KOPT-K1 (cell line): ENCODE data around the gene PLCB2.

ENCODE experiments used
- H3K27ac ChIP-seq: fragments of 200-600 bp; sonication (generic); 2 replicates; pipeline ENCODE4 v1.5.1; 2016; ENCODE audit warnings: antibody characterized with exemption, mild to moderate bottlenecking, low read depth, low read length; ENCODE audit not compliant: poor library complexity, severe bottlenecking
- H3K36me3 ChIP-seq: fragments of 200-600 bp; sonication (generic); 2 replicates; pipeline ENCODE4 v1.5.1; 2017; ENCODE audit warnings: antibody characterized with exemption, mild to moderate bottlenecking, low read length, moderate library complexity; ENCODE audit not compliant: insufficient read depth
- H3K9me3 ChIP-seq: fragments of 200-600 bp; sonication (generic); 2 replicates; pipeline ENCODE4 v1.5.1; 2017; ENCODE audit warnings: antibody characterized with exemption, low read length, mild to moderate bottlenecking; ENCODE audit not compliant: insufficient read depth, poor library complexity, severe bottlenecking

The PLCB2 gene

DNA sequence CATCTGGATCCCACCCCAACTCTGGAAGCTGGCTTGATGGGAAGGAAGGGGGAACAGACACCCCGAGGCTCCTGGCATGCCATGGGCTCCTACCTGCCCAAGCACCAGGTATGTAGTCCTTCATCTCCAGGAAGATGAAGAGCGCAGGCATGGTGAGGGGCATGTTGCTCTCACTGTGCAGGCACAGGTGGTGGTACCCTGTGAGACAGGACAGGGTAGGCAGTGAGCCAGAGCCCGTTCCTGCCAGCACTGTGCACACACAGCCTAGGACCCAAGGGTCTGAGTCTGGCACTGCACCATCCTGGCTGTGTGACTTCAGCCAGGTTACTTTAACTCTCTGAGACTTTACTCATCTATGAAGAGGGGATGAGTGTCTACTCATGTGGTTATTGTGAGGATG is 15.5 kb downstream of the PLCB2 start:
- Histone ChIP-seq H3K27ac (no peak overlapping the region), H3K9me3 (no peaks in the 10 kb centered on the region), H3K36me3 (no peaks in the 10 kb centered on the region; the same call in 1 of the 2 replicates)

DNA sequence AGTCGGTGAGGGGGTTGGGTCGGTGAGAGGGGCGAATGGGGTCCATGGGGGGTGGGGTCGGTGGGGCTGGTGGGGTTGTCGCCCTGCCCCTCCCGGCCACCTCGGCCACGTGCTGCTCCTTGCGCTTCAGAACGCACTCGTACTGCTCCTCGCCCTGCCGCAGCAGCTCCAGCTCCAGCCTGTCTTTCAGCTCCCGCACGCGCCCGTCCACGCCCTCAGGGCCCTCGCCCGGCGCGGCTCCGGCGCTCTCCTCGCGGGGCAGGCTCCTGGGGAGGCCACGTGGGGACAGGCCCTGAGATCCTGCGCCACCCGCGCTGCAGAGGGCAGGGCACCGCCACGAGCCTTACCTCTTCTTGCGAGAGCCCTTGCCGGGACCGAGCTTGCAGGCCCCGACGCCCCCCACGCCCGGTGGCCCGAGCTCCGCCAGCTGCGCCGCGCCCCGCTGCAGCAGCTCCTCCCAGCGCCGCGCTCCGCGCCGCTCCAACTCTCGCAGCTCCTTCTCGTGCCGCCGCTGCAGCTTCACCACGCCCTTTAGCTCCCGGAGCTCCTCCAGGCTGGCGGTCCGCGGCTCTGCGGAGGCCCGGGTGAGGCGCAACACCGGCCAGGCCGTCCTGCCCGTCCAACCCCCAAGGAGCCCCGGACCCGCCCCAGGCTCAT is 16.7 kb downstream of the PLCB2 start:
- Histone ChIP-seq H3K27ac (no peak overlapping the region), H3K9me3 (no peaks in the 10 kb centered on the region), H3K36me3 (no peaks in the 10 kb centered on the region; the same call in 1 of the 2 replicates)

DNA sequence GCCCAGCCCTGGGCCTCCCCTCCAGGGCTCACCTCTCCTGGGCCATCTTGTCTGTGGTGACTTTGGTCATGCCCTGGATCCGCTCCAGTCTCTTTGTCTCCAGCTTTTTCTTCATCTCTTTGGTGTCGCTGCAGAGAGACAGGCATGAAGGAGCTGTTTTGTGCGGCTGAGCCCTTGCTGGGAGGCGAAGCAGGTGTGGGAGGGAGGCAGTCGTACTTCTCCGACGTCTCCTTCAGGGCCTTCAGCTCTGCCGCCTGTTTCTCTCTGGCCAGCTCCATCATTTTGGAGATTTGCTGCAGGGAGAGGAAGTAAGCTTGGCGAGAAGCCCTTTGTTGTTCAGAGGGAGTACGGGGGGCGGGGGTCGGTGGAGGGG is 17.2 kb downstream of the PLCB2 start:
- no peaks in the 10 kb centered on the region for H3K9me3 ChIP-seq
- H3K36me3 ChIP-seq = no peaks in the 10 kb centered on the region; the same call in 1 of the 2 replicates
- no peak overlapping the region for H3K27ac ChIP-seq

DNA sequence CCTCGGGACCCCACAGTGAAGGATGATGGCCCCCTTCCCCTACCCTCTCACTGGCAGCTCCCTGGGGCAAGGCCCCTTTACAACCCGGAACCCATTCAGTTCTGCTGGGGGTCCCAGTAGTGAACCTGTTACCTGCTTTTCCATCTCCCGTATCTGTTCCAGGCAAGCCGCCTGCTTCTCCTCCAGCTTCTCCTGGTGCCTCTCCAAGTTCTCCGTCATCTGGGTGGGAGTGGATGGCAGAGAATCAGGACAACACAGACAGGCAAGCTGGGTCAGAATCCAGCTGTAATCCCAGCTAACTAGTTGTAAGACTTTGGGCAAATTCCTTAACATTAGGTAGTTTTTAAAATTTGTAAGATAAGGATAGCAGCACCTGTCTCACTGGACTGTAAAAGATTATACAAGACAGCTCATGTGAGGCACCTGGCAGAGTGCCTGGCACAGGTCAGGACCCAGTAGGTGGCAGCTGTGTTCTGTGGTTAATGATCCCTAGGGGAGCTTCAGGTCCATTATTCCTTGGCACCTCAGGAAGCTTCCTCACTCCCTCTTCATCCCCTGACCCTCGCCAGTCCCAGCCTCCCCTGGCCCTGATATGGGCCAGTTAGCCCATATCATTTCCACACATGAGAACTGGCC is 18.5 kb downstream of the PLCB2 start:
- no peak overlapping the region for H3K27ac ChIP-seq
- H3K9me3 ChIP-seq = no peaks in the 10 kb centered on the region
- H3K36me3 ChIP-seq = no peaks in the 10 kb centered on the region; the same call in 1 of the 2 replicates

DNA sequence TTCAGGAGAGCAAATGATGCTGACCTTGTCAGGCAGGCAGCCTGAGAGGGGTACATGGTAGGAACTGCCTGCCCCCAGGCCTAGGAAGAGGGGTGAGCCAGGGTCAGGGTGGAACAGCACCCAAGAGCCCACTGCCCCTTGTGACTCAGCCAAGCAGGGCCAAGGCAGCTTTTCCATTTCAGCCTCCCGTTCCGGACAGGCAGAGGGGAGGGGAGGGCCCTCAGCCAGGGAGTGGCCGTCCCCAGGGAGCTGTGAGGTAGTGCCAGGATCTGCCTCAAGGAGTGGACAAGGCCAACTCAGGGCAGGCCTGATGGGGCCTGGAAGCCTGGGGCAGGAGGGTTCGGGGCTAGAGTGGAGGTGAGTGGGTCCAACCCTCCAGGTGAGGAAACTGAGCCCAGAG is 19.8 kb downstream of the PLCB2 start:
- Histone ChIP-seq H3K36me3 (no peaks in the 10 kb centered on the region; the same call in 1 of the 2 replicates), H3K27ac (no peak overlapping the region), H3K9me3 (no peaks in the 10 kb centered on the region)

DNA sequence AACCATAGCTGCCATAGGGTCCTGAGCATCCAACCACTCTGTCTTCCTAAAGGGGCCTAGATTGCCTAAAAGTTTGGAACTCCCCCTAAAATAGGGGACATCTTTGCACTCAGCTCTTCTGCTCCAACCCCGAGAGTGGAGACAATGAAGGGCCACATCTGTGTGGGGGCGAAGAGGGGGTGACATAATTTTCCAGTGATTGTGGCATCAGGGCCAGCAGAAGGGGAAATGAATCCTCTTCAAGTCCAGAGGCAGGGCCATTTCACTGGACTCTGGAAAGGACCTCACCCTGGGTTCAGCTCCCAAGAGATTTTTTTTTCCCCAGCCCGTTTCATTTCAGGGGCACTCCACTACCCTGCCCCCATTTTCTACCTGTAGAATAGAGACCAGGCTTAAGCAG is 20.2 kb downstream of the PLCB2 start:
- Histone ChIP-seq H3K36me3 (no peaks in the 10 kb centered on the region; the same call in 1 of the 2 replicates), H3K27ac (no peak overlapping the region), H3K9me3 (no peaks in the 10 kb centered on the region)

DNA sequence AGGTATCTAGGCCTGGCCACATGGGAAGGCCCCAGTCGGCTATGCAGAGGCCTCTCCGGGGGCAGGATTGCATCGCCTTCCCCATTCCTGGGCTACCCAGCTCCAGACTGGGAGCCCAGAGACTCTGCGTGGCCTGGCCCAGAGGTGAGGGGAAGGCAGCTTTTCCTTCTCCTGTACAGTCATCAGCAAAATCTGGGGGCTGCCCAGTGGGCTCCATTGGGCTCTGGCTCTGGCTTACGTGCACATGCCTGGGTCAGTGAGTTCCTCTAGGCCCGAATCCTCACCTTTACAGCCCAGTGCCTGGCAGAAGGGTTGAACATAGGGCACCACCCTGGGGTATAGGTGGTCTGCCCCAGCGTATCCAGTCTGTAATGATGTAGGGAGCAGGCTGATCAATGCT is 20.9 kb downstream of the PLCB2 start:
- Histone ChIP-seq H3K9me3 (no peaks in the 10 kb centered on the region), H3K36me3 (no peaks in the 10 kb centered on the region; the same call in 1 of the 2 replicates), H3K27ac (no peak overlapping the region)

DNA sequence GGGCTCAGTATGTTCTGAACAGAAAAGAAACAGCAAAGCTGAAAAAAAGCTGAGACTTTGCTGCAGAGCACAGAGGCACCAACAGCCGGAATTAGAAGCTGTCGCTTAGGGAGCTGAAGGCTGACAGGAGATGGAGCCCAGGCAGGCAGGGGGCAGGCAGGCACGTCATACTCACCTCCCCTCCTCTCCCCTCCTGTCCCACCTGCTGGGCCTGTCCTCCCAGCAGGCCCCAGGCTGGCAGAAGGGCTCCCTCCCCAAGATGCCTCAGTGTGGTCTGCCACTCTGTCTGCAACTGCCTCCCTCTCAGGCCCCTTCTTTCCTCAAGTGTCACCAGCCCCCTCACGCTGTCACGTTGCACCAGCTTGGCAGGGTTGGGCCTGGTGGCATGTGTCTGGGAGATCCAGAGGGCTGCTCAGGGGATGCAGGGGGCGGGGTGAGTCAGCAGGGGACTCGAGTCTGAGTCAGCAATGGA is 21.6 kb downstream of the PLCB2 start:
- no peak overlapping the region for H3K27ac ChIP-seq
- H3K9me3 ChIP-seq = no peaks in the 10 kb centered on the region
- H3K36me3 ChIP-seq = no peaks in the 10 kb centered on the region; the same call in 1 of the 2 replicates

DNA sequence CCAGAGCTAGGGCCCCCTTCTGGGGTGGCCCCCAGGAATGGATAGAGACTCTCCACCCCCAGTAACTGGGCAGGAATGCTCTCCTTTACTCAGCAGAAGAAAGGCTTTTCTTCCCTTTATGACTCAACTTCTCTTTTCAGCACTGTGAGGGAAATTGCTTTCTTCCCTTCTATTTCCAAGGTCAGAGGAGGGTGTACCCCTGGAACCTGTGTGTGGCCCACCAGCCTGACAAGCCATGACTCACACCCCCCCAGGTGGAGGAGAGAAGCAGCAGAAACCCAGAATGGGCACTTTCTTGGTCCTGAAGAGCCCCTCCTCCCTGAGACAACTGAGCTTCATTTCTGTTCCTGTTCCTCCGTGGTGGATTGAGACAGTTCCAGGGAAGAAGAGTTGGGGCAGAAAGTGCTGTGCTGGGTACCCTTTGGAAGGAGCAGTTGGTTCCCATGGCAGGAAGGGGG is 22.2 kb downstream of the PLCB2 start:
- no peaks in the 10 kb centered on the region for H3K9me3 ChIP-seq
- no peaks in the 10 kb centered on the region; the same call in 1 of the 2 replicates for H3K36me3 ChIP-seq
- H3K27ac ChIP-seq = no peak overlapping the region

DNA sequence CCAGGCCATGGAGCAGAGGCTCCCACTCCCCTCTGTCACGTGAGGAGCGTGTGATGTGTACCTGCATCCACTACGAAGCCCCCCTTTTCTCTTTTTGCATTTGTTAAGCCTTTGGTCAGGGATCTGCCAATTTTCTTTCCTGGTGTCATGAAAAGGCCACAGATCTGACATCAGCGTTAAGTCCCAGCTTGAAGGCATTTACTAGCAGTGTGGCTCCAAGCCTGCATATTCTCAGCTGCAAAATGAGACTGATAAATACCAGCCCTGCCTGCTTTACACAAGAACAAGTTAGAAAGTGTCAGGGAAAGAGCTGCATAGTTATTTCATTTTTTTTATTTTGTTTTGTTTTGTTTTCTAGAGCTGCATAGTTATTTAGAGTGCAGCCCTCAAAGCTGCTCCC is 22.6 kb downstream of the PLCB2 start:
- Histone ChIP-seq H3K9me3 (no peaks in the 10 kb centered on the region), H3K27ac (no peak overlapping the region), H3K36me3 (no peaks in the 10 kb centered on the region; the same call in 1 of the 2 replicates)

DNA sequence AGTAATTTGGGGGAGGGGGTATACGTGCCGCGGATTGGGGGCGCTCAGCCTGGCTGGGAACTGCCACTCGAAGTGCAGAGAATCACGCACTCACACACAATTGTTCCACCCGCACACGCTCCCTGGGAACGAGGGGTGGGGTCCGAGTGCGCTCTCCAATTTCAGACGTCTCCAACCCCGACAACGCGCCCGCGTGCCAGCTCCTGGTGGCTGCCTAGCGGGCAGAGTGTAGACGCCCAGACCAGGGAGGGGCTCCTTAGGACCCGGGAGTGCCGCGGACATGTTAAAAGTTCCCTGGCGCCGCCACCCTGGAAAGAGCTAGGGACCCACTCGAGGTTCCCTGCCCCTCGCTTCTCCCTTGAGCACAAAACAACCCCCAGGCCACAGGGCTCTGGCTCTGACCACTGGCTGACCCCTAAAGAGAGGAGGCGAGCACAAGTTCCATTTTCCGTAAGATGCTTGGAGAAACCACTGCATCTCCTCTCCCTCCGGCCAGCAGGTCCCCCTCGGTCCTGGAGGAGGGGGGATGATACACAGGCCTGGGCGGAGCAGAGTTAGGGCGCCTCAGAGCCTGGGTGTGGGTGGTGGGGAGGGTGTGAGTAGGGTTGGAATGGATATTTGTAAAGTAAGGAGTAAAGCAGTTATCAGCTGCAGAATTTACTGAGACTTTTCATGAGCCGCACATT is 24.0 kb downstream of the PLCB2 start:
- H3K36me3 ChIP-seq = no peaks in the 10 kb centered on the region; the same call in 1 of the 2 replicates
- no peaks in the 10 kb centered on the region for H3K9me3 ChIP-seq
- no peak overlapping the region for H3K27ac ChIP-seq

DNA sequence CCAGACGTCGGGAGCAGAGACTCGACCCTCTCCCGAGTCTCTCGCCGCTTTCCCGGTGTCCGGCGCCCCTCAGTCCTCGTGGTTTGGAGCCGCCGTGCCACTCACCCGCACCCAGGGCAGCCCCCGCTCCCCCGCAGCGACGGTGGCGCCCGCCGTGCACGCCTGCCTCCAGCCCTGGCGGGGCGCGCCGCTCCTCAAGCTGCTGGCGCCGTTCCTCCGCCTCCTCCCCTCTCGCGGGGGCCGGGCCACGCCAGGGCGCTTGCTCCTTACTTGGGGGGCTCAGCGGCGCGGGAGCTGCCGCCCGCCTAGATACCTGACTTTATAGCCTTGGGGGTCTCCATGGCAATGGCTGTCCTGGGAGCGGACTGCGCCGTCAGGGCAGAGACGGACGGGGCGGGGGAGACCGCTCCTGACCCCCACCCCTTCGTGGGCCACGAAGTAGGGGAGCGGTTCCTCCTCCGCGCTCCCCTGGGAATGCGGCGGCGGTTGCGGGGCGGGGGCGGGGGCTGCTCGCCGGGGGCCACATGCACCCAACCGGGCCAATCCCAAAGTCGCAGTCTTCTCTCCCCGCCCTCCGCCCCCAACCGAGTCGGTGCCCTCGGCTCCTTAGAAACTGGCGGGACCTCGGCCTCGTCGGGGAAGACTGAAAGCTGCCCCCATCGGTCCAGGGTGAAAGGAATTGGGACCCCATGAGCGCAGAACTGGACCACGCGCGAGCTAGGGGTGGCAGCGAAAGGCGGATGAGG is 24.7 kb downstream of the PLCB2 start, which contains the start of gene ANKRD63:
TSS of gene ANKRD63 (minus strand) at position 196 of the 746 bp plus-strand sequence. CDS start 478 bp downstream, outside the sequence.
- Histone ChIP-seq H3K9me3 (no peaks in the 10 kb centered on the region), H3K27ac (no peak within 1 kb of the TSS), H3K36me3 (no peaks in the 10 kb centered on the region; the same call in 1 of the 2 replicates)

DNA sequence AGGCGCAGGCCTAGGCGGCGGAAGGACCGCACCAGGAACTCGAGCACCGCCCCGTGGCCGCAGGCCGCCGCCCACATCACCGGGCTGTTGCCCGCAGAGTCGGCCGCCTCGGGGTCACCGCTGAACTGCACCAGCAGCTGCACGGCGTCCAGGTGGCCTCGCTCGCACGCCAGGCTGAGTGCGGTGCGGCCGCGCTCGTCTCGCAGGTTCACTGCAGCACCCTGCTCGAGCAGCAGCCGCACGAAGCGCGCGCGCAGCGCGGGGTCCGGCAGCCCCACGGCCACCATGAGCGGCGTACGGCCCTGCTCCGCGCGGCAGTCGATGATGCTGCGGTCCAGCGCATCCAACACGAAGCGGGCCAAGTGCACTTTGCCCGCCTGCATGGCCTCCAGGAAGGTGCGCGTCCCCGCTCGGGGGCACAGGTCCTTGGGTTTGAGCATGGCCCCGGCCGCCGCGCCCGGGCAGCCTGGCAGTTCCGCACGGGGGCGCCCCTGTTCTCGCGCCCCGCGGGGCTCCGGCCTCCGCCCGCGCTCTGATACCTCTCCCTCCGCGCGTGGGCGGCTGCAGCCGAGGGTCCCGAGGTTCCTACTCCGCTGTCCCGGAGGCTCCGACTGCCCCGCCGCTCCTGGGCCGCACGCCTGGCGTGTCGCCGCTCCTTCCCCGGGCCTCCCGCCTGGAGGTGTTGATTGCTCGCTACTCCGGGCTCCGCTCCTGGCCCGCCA is 25.4 kb downstream of the PLCB2 start:
- Histone ChIP-seq H3K27ac (no peak overlapping the region), H3K9me3 (no peaks in the 10 kb centered on the region), H3K36me3 (no peaks in the 10 kb centered on the region; the same call in 1 of the 2 replicates)

DNA sequence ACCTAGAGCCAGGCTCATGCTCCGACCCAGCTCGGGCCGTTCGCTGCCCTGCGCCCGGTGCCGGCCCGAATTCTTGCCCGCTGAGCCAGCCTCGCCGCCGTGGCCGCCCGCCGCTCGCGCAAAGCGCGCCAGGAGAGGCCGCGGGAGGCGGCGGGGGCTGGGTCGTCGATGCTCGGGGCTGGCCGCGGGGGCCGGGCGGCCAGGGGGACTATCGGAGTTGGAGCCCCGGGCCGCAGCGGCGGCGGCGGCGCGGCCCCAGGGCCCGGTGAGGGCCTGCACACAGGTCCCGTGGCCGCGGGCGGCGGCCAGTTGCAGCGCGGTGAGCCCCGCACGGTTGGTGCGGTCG is 26.0 kb downstream of the PLCB2 start:
- no peaks in the 10 kb centered on the region; the same call in 1 of the 2 replicates for H3K36me3 ChIP-seq
- no peak overlapping the region for H3K27ac ChIP-seq
- H3K9me3 ChIP-seq = no peaks in the 10 kb centered on the region
